Astrocyte of the cerebellum (primary cell): ENCODE results near the gene RAB33B.

ENCODE experiments used
- DNase-seq: peaks from one replicate; pipeline ENCODE4 v3.0.0-alpha.2; 2011; ENCODE audit warnings: low read depth
- H3K4me3 ChIP-seq: 2 replicates; pipeline ENCODE4 v1.5.1; 2011; ENCODE audit warnings: mild to moderate bottlenecking, low read depth, low read length, moderate library complexity
- CTCF ChIP-seq: IDR thresholded peaks from 2 replicates; pipeline ENCODE4 v1.5.1; 2012; ENCODE audit warnings: low read length, low read depth, moderate library complexity, mild to moderate bottlenecking; ENCODE audit errors: missing control alignments
- in situ Hi-C: cut with HindIII; loops from 2 replicates; pipeline ENCODE4 v1.10.0; 2017; ENCODE audit warnings: low sequenced_read_pairs

The RAB33B gene

GRCh38 chr4:139525414-139525813 lies 71.5 kb downstream of the RAB33B start:
- in situ Hi-C loops, result no loop called here
- DNase-seq, result no peak
- no peak for TF ChIP-seq CTCF
- no peak overlapping the region for H3K4me3 ChIP-seq
